Heart left ventricle (tissue), 13 donors: ENCODE measurements around the gene GNG3.
"Not testable (repeated sequence)": the region's sequence is repeated elsewhere in the genome, so short reads cannot be mapped to it uniquely, and the experiment has no call there.

Experiments
- CTCF ChIP-seq, 12 donors: fragments of 200-600 bp; sonication (generic) in 4 of 12; IDR thresholded peaks; one replicate each; pipeline versions ENCODE4 v1.5.0 to v1.8.0; 2018 to 2022; ENCODE audit warnings: antibody characterized with exemption in 12 of 12, mild to moderate bottlenecking in 5 of 12
- POLR2A ChIP-seq, 2 donors: fragments of 450-650 bp; IDR thresholded peaks; one replicate each; pipeline ENCODE4 v1.6.1; 2017; ENCODE audit warnings: antibody characterized with exemption in 2 of 2, mild to moderate bottlenecking in 2 of 2, moderate library complexity in 2 of 2
- donor health status: ischemic (EF 13 %, LVEDD 7.1; RV severe dilation, severe dysfunction).
- donor health status: DM: no; HTN: yes; CAD: no.
- donor health status: DM: no; HTN: no; CAD: no.
- donor health status: ischemic (EF 25% LVEDD 6.9; RV normal size, moderate dysfunction).
- donor health status: ischemic (EF 25% LVEDD 5.7; RV mildly dilated, moderate dysfunction).
- donor health status: ischemic (EF 35%, LVEDD 5.7; RV mildly dilated, moderate dysfunction).
- donor health status: nonischemic (EF 11% LVEDD 7.7; RV severe dilation, severe dysfunction).
- donor health status: DM: yes; HTN: yes; CAD: no.
- donor health status: PGD.
- donor health status: ischemic (EF 29% LVEDD 5.4; RV normal size, mild dysfunction).
- donor health status: nonischemic (EF 23%, LVEDD 6.1; RV moderate dilation, normal function).

GRCh38 chr11:62703921-62704320 lies 3.6 kb upstream of the GNG3 start:
- not testable (repeated sequence) for TF ChIP-seq POLR2A, CTCF (IDR thresholded peaks at IDR 0.05)
